Medulla oblongata (tissue), 1 donor: ENCODE results near the gene TLR10.
"Not testable (repeated sequence)": the region's sequence is repeated elsewhere in the genome, so short reads cannot be mapped to it uniquely, and the experiment has no call there.

Experiments used
- DNase-seq: peaks from one replicate; pipeline ENCODE4 v3.0.0-alpha.2; 2015; ENCODE audit errors: extremely low spot score

The TLR10 gene

GRCh38 chr4:38782452-38783108 is at the start of gene TLR10:
Gene TLR10, minus strand, starts transcription at chr4:38782990. Its CDS starts 7,400 bp downstream, at chr4:38775590.
- DNase-seq: peak; percentile 84

- no peak for DNase-seq
Observed at GRCh38 chr4:38832206-38832605, 49.4 kb upstream of the TLR10 start.

DNA sequence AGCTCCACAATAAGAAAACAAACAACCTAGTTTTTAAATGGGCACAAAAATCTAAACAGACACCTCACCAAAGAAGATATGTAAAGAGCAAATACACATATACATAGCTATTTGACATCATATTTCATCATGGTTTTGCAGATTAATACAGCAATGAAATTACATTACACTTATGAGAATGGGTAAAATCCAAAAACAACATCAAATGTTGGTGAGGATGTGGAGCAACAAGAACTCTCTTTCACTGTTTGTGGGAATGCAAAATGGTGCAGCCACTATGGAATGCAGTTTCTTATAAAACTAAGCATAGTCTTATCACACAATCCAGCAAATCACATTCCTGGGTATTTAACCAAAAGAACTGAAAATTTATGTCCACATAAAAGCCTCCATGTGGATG is 48.9 kb upstream of the TLR10 start:
- DNase-seq: no peak

- DNase-seq: no peak
Observed at GRCh38 chr4:38829237-38829636, 46.4 kb upstream of the TLR10 start.

DNA sequence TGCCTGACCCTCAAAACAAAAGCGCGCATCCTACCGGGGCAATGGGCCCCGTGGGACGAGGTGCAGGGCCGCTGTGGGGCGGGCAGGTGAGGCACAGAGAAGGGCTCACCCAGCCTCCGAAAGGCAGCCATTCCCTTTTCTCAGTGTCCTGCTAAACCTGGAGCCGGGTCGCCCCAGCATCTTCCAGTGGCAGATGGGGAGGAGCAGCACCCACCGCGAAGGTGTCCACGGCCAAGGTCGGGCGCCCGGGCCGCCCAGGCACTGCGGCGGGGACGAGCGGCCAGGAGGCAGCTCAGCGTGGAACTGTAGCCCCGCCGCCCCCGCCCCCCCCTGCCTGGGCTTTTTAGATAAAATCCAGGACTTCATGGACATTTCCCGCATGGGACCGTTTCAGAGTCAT is 41.0 kb upstream of the TLR10 start:
- no peak for DNase-seq

DNA sequence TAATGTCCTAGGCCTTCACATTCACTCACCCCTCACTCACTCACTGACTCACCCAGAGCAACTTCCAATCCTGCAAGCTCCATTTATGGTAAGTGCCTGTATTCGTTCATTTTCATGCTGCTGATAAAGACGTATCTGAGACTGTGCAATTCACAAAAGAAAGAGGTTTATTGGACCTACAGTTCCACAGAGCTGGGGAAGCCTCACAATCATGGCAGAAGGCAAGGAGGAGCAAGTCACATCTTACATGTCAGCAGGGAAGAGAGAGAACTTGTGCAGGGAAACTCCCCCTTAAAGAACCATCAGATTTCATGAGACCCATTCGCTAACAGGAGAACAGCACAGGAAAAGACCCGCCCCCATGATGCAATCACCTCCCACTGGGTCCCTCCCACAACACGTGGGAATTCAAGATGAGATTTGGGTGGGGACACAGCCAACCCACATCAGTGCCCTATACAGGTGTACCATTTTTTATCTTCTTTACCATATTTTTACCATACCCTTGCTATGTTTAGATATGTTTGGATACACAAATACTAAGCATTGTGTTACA is 40.0 kb upstream of the TLR10 start:
- DNase-seq: no peak

DNA sequence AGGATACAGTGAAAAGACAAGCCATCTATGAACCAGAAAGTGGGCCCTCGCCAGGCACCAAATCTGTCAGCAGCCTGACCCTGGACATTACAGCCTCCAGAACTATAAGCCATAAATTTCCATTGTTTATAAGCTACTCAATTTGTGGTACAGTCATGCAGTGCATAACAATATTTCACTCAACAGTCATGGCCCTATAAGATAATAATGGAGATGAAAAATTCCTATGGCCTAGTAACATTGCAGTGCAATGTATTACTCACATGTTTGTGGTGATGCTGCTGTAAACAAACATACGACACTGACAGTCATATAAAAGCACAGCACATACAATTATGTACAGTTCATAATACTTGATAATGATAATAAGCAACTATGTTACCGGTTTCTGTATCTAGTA is 38.9 kb upstream of the TLR10 start:
- no peak for DNase-seq

DNA sequence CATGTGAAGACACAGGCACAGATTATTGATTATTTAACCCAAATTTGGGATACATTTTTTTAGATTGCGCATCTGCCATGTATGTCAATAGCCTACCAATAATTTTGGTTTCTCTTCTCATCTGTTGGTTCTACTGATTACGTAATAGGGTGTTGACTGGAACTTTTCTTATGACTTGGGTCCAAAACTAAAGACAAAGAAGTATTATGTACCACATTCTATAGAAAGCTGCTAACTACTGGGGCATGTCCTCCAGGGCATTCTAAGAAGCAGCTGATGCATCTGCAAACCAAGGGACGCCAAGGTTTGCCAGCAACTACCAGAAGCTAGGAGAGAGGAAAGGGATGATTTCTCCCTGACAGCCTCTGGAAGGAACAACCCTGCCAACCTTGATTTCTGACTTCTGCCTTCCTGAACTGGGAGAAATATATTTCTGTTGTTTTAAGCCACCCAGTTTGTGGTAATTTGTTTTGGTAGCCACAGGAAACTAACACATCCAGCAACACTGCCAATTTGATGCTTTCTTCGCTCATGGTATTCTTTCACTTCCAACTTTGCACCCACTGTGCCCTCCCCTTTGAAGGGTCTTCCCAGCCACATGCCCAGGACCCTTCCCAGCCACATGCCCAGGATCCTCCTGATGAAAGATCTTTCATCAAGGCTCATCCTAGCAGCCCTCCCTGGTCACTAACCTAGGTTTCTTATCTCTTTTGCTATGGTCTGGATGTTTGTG is 37.7 kb upstream of the TLR10 start:
- DNase-seq: no peak

- DNase-seq: no peak
Observed at GRCh38 chr4:38819569-38819968, 36.8 kb upstream of the TLR10 start.

DNA sequence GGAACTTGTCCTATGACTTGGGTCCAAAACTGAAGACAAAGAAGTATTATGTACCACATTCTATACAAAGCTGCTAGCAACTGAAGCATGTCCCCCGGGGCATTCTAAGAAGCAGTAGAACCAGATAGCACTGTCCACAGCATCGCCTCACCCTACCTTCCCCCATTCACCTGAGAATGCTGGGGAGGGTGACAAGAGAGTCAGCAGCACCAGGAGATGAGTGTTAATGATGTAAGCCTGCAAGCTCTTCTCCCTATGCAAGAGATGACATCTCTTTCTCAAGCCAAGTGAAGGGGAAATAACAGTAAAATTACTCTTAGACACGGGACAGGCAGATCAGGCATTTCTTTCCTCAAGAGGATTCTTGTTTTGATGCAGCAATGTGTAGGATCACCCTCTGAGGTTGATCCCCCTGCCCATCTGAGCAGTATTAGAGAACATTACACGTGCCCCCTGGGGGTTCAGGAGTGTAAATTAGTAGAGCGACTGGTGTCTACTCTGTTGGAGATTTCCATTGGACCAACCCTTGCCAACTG is 35.7 kb upstream of the TLR10 start:
- DNase-seq: no peak

DNA sequence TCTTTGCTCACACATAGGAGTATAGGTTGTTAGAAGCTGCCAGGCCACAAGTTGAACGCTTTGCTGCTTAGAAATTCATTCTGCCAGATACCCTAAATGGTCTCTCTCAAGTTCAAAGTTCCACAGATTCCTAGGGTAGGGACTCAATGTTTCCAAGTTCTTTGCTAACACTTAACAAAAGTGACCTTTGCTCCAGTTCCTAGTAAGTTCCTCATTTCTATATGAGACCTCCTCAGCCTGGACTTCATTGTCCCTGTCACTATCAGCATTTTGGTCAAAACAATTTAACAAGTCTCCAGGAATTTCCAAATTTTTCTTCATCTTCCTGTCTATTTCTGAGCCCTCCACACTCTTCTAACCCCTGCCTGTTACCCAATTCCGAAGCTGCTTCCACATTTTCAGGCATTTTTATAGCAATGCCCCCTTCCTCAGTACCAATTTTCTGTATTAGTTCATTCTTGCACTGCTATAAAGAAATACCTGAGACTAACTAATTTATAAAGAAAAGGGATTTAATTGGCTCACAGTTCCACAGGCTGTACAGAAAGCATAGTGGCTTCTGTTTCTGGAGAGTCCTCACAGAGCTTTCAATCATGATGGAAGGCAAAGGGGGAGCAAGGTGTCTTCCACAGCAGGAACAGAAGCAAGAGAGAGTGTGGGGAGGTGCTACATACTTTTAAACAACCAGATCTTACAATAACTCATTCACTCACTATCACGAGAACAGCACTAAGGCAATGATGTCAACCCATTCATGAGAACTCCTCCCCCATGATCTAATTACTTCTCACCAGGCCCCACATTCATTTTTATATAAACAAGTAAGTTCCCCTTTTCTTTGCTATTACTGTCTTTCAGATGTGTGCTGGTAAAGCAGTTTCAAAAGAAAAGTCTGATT is 33.3 kb upstream of the TLR10 start:
- peak; percentile 60 for DNase-seq

- no peak for DNase-seq
Observed at GRCh38 chr4:38814386-38814785, 31.6 kb upstream of the TLR10 start.

DNA sequence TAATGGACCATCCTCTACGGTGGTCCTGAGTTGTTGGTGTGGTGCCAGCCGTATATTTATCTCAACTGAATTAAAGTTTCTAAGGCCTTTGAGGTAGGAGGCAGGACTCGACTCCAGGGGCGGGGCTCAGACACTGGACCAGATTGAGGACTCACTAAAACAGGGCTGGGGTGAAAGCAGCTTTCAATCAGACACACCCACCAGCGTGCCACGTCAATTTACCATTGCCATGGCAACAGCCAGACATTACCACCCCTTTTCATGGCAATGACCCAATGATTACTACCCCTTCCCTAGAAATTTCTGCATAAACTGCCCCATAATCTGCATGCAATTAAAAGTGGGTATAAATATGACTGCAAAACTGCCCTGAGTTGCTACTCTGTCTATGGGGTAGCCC is 28.5 kb upstream of the TLR10 start:
- DNase-seq: no peak

- not testable (repeated sequence) for DNase-seq
Observed at GRCh38 chr4:38807462-38807861, 24.7 kb upstream of the TLR10 start.

GRCh38 chr4:38806251-38806650 is 23.5 kb upstream of the TLR10 start:
- not testable (repeated sequence) for DNase-seq

- DNase-seq: peak; percentile 77
Observed at GRCh38 chr4:38805530-38806145, 22.8 kb upstream of the TLR10 start.

DNA sequence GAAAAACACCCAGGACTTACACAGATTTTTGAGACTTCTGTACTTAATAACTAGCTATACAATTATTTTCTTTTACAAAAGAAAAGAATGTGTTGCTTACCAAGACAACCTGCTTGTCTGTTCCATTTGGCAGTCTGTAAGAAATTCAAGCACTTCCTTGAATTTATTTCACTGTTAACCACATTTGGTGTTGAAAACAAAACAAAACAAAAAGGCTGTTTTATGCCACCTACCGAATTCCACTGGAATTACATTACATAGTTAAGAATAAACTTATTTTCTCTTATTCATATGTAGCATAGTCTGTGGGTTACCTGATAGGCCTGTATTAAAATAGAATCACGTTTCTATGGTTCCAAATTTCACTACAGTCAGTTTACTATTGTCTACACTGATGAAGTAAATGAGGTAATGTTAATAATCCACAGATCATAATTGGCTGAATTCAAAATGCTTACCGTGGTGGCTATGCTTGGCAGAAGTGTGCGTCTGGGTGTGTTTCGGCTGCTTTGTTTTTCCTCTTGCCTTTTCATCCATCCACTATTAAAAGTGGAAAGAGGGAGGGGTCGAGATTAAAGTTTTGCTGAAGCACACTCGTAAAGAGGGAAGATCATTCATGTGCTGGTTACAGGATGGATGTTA is 22.0 kb upstream of the TLR10 start, which contains the start of gene TLR1:
TSS of gene TLR1 (minus strand) at position 138 of the 642 bp plus-strand sequence. CDS start 5,960 bp downstream, outside the sequence.
- peak; percentile 87 for DNase-seq

DNA sequence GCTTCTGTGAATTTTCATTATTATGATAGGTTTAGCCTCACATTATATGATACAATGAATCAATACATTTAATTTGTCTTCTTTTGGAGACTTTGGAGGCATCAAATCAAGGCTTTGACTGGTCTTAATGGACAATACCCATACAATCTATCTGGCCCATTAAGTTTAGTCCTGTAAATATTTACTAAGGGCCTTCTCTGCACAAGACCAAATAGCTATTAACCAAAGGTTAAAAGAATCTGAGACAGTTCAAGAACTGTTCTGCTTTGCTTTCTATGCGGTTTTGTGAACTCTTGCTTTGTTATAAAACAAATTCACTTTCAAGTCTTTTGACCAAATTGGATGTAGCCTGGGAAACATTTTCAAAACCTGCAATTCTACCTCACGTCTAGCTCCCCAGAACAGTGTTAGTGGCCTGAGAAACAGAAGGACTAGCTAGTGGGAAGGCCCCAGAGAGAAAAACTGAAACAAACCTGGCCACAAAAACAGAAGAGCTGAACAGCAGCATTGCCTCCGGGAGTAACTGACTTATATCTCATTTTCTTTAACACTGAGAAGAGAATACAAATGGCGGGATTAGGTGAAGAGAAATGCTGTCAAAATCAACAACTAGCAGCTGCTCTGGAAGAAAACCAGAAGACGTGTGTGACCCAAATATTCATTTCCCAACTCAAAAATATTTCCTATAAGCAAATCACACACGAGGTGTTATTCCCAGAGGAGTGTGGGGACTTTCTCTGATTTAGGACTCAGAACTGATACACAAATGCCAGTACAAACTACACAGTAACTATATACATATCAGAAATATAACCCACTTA is 21.3 kb upstream of the TLR10 start:
- peak; percentile 55 for DNase-seq

GRCh38 chr4:38802561-38803355 is 20.0 kb upstream of the TLR10 start:
- DNase-seq: no peak
